HCT116 (cell line): ENCODE results near the gene URB1.

ENCODE experiments used
- CEBPB ChIP-seq: IDR thresholded peaks from 2 replicates; pipeline ENCODE4 v1.6.1; 2012; ENCODE audit warnings: low read depth
- EGR1 ChIP-seq: IDR thresholded peaks from 2 replicates; pipeline ENCODE4 v1.6.1; 2012; ENCODE audit warnings: low read depth
- ELF1 ChIP-seq: IDR thresholded peaks from 2 replicates; pipeline ENCODE4 v1.6.1; 2012; ENCODE audit warnings: low read depth, borderline replicate concordance
- EZH2 ChIP-seq: fragments of 200-600 bp; sonication (generic); IDR thresholded peaks from 2 replicates; pipeline ENCODE4 v1.6.1; 2017; ENCODE audit warnings: antibody characterized with exemption, mixed run types
- JUND ChIP-seq: IDR thresholded peaks from 2 replicates; pipeline ENCODE4 v1.6.1; 2012
- POLR2A ChIP-seq: IDR thresholded peaks from 2 replicates; pipeline ENCODE4 v1.7.0; 2011; ENCODE audit warnings: borderline replicate concordance; ENCODE audit not compliant: insufficient read depth, insufficient read length; ENCODE audit errors: extremely low read depth
- POLR2AphosphoS5 ChIP-seq: IDR thresholded peaks from 2 replicates; pipeline ENCODE4 v1.6.1; 2011; ENCODE audit warnings: mild to moderate bottlenecking, low read depth, low read length, moderate library complexity
- REST ChIP-seq: IDR thresholded peaks from 2 replicates; pipeline ENCODE4 v1.6.1; 2012; ENCODE audit warnings: low read depth
- SIN3A ChIP-seq: IDR thresholded peaks from 2 replicates; pipeline ENCODE4 v1.6.1; 2012; ENCODE audit warnings: low read depth
- SP1 ChIP-seq: IDR thresholded peaks from 2 replicates; pipeline ENCODE4 v1.6.1; 2012; ENCODE audit warnings: low read depth
- ZNF274 ChIP-seq: fragments of 200-500 bp; sonication (Bioruptor generic); IDR thresholded peaks from 2 replicates; pipeline ENCODE4 v1.6.1; 2014; ENCODE audit warnings: mild to moderate bottlenecking, low read depth, low read length, inconsistent platforms
- TF ChIP-seq, protein P1 (sequence below), 3 experiments: fragments of 200-600 bp in 1 of 3; sonication (generic) in 1 of 3; IDR thresholded peaks in 2 of 3; conservative IDR thresholded peaks in 1 of 3; 2 replicates each; pipeline ENCODE4 v1.5.1; 2012 to 2017; ENCODE audit warnings: low read depth in 2 of 3, low read length in 2 of 3, antibody characterized with exemption in 1 of 3, borderline replicate concordance in 1 of 3, control low read depth in 1 of 3, mild to moderate bottlenecking in 1 of 3, mixed read lengths in 1 of 3, mixed run types in 1 of 3, moderate library complexity in 1 of 3; ENCODE audit not compliant: insufficient read depth in 1 of 3
- TF ChIP-seq, protein P2 (sequence below): IDR thresholded peaks from 2 replicates; pipeline ENCODE4 v1.6.1; 2012

DNA sequence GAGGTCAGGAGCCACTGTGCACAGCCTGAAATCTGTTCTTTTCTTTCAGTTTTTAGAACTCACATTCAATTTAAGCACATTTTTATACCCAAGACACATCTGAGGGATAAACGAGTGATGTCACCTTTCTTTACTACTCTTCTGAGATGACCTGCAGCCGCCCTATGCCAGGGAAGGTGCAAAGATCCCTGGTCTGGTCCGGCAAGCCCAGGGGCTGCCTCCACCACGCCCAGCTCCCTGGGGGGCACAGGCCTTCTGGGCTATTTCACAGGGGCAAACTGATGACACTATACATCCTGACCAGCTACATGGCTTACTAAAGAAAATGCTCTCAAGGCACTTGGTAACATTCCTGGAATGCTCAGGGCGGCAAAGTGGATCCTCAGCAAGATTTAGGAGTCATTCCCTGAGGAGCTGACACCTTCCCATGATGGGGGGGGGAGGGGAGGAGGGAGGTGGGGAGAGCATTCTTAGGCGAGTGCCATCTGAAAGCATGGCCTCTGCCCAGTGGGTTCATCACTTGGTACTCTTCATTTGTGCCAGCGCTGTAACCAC is 82.8 kb downstream of the URB1 start:
- TF ChIP-seq EGR1 = no peak
- no peak for TF ChIP-seq POLR2AphosphoS5
- TF ChIP-seq, protein P1, sequence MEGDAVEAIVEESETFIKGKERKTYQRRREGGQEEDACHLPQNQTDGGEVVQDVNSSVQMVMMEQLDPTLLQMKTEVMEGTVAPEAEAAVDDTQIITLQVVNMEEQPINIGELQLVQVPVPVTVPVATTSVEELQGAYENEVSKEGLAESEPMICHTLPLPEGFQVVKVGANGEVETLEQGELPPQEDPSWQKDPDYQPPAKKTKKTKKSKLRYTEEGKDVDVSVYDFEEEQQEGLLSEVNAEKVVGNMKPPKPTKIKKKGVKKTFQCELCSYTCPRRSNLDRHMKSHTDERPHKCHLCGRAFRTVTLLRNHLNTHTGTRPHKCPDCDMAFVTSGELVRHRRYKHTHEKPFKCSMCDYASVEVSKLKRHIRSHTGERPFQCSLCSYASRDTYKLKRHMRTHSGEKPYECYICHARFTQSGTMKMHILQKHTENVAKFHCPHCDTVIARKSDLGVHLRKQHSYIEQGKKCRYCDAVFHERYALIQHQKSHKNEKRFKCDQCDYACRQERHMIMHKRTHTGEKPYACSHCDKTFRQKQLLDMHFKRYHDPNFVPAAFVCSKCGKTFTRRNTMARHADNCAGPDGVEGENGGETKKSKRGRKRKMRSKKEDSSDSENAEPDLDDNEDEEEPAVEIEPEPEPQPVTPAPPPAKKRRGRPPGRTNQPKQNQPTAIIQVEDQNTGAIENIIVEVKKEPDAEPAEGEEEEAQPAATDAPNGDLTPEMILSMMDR (IDR thresholded peaks at IDR 0.05 in 2 of 3, conservative IDR thresholded peaks at IDR 0.05 in 1 of 3; ENCODE audit: borderline replicate concordance in 1 of 3, insufficient read depth in 1 of 3, low read depth in 2 of 3, low read length in 2 of 3) = no peak
- TF ChIP-seq POLR2A = no peak
- no peak for TF ChIP-seq SIN3A
- no peak for TF ChIP-seq CEBPB
- TF ChIP-seq ZNF274 = no peak
- no peak for TF ChIP-seq ELF1
- no peak for TF ChIP-seq REST
- no peak for TF ChIP-seq JUND
- TF ChIP-seq, protein P2, sequence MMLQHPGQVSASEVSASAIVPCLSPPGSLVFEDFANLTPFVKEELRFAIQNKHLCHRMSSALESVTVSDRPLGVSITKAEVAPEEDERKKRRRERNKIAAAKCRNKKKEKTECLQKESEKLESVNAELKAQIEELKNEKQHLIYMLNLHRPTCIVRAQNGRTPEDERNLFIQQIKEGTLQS = no peak
- TF ChIP-seq EZH2 = no peak
- no peak for TF ChIP-seq SP1
